Measurements from ENCODE around the gene SBNO2.

Gene SBNO2

GRCh38 chr19:1063030-1063908, 110.8 kb downstream of the SBNO2 start:
- FAIRE-seq (no peak), DNase-seq (ENCODE audit: low spot score) (no peak)

- FAIRE-seq (no peak), DNase-seq (ENCODE audit: low spot score) (no peak)
Measured at GRCh38 chr19:1062387-1063029, 111.6 kb downstream of the SBNO2 start.

GRCh38 chr19:1061987-1062386, 112.1 kb downstream of the SBNO2 start:
- FAIRE-seq: no peak

GRCh38 chr19:1060689-1061088, 113.4 kb downstream of the SBNO2 start:
- FAIRE-seq (no peak), DNase-seq (ENCODE audit: low spot score) (no peak)

More at GRCh38 chr19:1061987-1062386, 112.1 kb downstream of the SBNO2 start:
- DNase-seq (ENCODE audit: low spot score): no peak

GRCh38 chr19:1058112-1058511, 116.0 kb downstream of the SBNO2 start:
- FAIRE-seq (no peak), DNase-seq (ENCODE audit: low spot score) (no peak)

Data from urothelium cell line (cell line).